Ascending aorta (tissue), 2 donors: ENCODE results near the gene TYW5. TPM values are rescaled to one million over a fixed set of nuclear protein-coding genes. Genes with fewer than 3 reads are reported as not detected.
"Not testable (repeated sequence)": the region's sequence is repeated elsewhere in the genome, so short reads cannot be mapped to it uniquely, and the experiment has no call there.

Experiments used
- DNase-seq, 2 donors: peaks; one replicate each; pipeline ENCODE4 v3.0.0-alpha.2; 2019; ENCODE audit warnings: low spot score in 2 of 2
- H3K27ac ChIP-seq, 2 donors: fragments of 200-600 bp; sonication (generic); one replicate each; pipeline ENCODE4 v1.5.1; 2016 to 2017; ENCODE audit warnings: mild to moderate bottlenecking in 1 of 2
- H3K27me3 ChIP-seq: fragments of 200-600 bp; sonication (generic); one replicate; pipeline ENCODE4 v1.5.1; 2017
- H3K36me3 ChIP-seq, 2 donors: fragments of 200-600 bp; sonication (generic); one replicate each; pipeline ENCODE4 v1.5.1; 2016
- H3K4me1 ChIP-seq, 2 donors: fragments of 200-600 bp; sonication (generic); one replicate each; pipeline ENCODE4 v1.5.1; 2016 to 2017; ENCODE audit warnings: mild to moderate bottlenecking in 1 of 2
- H3K4me3 ChIP-seq, 2 donors: fragments of 200-600 bp; sonication (generic); one replicate each; pipeline ENCODE4 v1.5.1; 2016 to 2017; ENCODE audit warnings: mild to moderate bottlenecking in 1 of 2
- H3K9me3 ChIP-seq, 2 donors: fragments of 200-600 bp; sonication (generic); one replicate each; pipeline ENCODE4 v1.5.1; 2016
- CTCF ChIP-seq, 3 experiments: fragments of 200-600 bp in 2 of 3; fragments of 450-650 bp in 1 of 3; sonication (generic) in 2 of 3; IDR thresholded peaks; one replicate each; pipeline ENCODE4 v1.5.1; 2016 to 2019; ENCODE audit warnings: antibody characterized with exemption in 3 of 3, mild to moderate bottlenecking in 1 of 3, moderate library complexity in 1 of 3
- intact Hi-C: fragments of 100-400 bp; cut with DNase I; formaldehyde crosslinking; loops from one replicate; pipeline ENCODE4 v1.15.1; 2023
- total RNA-seq: library from RNA; depleted of rRNA; stranded (reverse); fragments of >200 nt; gene quantifications from one replicate; pipeline ENCODE4 v1.1.0, GENCODE V29; 2016

The TYW5 gene
- total RNA-seq, 1 donor from 2014 or later: not detected

DNA sequence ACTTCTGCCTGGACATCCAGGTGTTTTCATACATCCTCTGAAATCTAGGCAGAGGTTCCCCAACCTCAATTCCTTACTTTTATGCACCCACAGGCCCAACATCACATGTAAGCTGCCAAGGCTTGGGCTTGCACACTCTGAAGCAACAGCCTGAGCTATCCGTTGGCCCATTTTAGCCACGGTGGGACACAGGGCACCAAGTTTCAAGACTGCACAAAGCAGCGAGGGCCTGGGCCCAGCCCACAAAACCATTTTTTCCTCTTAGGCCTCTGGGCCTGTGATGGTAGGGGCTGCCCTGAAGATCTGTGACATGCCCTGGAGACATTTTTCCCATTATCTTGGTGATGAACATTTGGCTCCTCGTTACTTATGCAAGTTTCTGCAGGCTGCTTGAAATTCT, 38.3 kb downstream of the TYW5 start:
- Histone ChIP-seq H3K36me3 (peaks cover 9 to 24% of the 10 kb centered on the region in 2 donors), H3K4me1 (peaks cover 0 to 15% of the 10 kb centered on the region in 2 donors), H3K27me3 (no peaks in the 10 kb centered on the region), H3K9me3 (no peaks in the 10 kb centered on the region), H3K4me3 (no peak overlapping the region), H3K27ac (no peak overlapping the region)
- no peak for DNase-seq
- intact Hi-C loops: no loop called here
- TF ChIP-seq CTCF (IDR thresholded peaks at IDR 0.05): no peak

DNA sequence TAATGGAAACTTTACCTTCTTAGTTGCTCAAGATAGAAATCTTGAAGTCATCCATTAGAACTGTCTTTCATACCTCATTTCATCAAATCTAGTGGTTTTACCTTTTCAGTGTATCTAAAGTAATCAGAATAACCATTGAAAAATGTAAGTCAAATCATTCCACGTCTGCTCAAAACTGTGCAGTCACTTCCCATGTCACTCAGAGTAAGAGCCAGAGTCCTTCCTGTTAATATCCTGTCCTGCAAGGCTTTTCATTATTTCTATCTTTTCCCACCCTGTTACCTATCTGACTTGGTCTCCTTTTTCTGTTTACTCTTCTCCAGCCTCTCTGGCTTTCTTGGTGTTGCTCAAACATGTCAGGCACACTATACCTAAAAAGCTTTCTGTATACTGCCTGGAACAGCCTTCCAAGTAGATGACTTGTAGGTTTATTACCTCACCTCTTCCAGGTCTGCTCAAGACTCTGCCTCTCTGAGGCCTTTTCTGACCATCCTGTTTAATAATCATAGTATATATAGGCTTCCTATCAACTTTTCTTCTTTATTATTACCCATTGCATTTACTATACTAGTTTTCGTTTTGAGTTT, 40.8 kb downstream of the TYW5 start:
- H3K4me3 ChIP-seq: no peak overlapping the region
- H3K9me3 ChIP-seq: no peaks in the 10 kb centered on the region
- peaks cover 0 to 16% of the 10 kb centered on the region in 2 donors for H3K4me1 ChIP-seq
- peaks cover 9 to 22% of the 10 kb centered on the region in 2 donors for H3K36me3 ChIP-seq
- intact Hi-C loops: no loop called here
- no peaks in the 10 kb centered on the region for H3K27me3 ChIP-seq
- no peak overlapping the region for H3K27ac ChIP-seq
- DNase-seq: no peak
- no peak for TF ChIP-seq CTCF (IDR thresholded peaks at IDR 0.05)

- DNase-seq, H3K27me3 ChIP-seq, H3K9me3 ChIP-seq, H3K36me3 ChIP-seq, intact Hi-C loops, H3K27ac ChIP-seq: not testable (repeated sequence)
- peak overlapping the region; percentile 84 to 85 for H3K4me3 ChIP-seq
- peaks cover 0 to 16% of the 10 kb centered on the region in 2 donors for H3K4me1 ChIP-seq
Measured at GRCh38 chr2:199912553-199913114, 42.7 kb downstream of the TYW5 start.

- no peak for TF ChIP-seq CTCF (IDR thresholded peaks at IDR 0.05)
- no peak for DNase-seq
- intact Hi-C loops: loop anchor here (2.0 kb wide), 1 partner anchor 615 kb away; the partner anchor contains the start of gene SGO2
- no peaks in the 10 kb centered on the region for H3K9me3 ChIP-seq
- H3K36me3 ChIP-seq: peaks cover 0 to 6% of the 10 kb centered on the region in 2 donors
- no peaks in the 10 kb centered on the region for H3K27me3 ChIP-seq
- peak overlapping the region; percentile 95 to 98 for H3K27ac ChIP-seq
- peak overlapping the region; percentile 84 to 85 for H3K4me3 ChIP-seq
- H3K4me1 ChIP-seq: peaks cover 0 to 16% of the 10 kb centered on the region in 2 donors
Measured at GRCh38 chr2:199911877-199912161, 43.5 kb downstream of the TYW5 start.

DNA sequence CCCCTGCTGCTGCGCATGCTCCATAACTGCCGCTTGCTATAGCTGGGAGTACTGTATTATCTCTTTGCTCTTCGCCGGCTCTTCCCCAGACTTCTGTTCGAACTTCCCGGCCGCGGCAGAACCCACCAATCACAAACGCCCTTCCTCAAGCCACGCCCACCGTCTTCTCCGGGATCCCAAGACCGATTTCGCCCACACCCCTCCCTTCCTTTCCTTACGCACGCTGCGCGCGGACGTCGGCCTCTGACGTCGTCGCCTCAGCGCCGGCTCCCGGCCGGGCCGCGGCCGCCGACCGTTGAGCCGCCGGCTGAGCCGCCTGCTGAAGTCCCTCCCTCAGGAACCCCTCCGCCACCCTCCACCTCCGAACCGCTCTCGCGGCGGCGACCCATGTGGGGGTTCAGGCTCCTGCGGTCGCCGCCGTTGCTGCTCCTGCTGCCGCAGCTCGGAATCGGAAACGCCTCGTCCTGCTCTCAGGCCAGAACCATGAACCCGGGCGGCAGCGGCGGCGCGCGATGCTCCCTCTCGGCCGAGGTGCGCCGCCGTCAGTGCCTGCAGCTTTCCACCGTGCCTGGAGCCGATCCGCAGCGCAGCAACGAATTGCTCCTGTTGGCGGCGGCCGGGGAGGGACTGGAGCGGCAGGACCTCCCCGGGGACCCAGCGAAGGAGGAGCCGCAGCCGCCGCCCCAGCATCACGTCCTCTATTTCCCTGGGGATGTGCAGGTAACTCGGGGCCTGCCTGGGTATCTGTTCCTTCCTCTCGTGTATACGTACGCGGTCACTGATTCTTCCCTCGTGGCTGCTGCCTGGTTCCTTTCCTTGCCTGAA, 44.0 kb downstream of the TYW5 start, which contains the start of gene C2orf69:
Gene C2orf69, plus strand, starts transcription at position 242 of the 825 bp plus-strand sequence. Its CDS starts 146 bp downstream, at position 388.
- DNase-seq: peak; percentile 80 to 97
- Histone ChIP-seq H3K27me3 (no peaks in the 10 kb centered on the region), H3K4me1 (peaks cover 0 to 16% of the 10 kb centered on the region in 2 donors), H3K27ac (peak within 1 kb of the TSS; percentile 95 to 98), H3K9me3 (no peaks in the 10 kb centered on the region), H3K4me3 (peak within 1 kb of the TSS; percentile 84 to 85), H3K36me3 (peaks cover 0 to under 1% of the 10 kb centered on the region in 2 donors)
- intact Hi-C loops: loop anchor here (2.0 kb wide), 1 partner anchor 616 kb away; the partner anchor contains the start of gene SGO2
- no peak for TF ChIP-seq CTCF (IDR thresholded peaks at IDR 0.05)
